ENCODE measurements around the gene OR2H1. TPM values are rescaled to one million over a fixed set of nuclear protein-coding genes. Genes with fewer than 3 reads are reported as not detected.

Gene OR2H1
- total RNA-seq, 1 experiment from 2014 or later, result not detected

- CTCF ChIA-PET, result no interaction called here
- BruUV-seq (replicated peaks), result no TSS peak
- no peaks in the 10 kb centered on the region for H3K9me3 Mint-ChIP-seq (ENCODE audit: unreplicated experiment)
Measured at GRCh38 chr6:29462022-29462421, 5.1 kb downstream of the OR2H1 start.

GRCh38 chr6:29465279-29465678 is 8.3 kb downstream of the OR2H1 start:
- Mint-ChIP-seq H3K27ac (ENCODE audit: unreplicated experiment) (no peak overlapping the region), H3K4me1 (ENCODE audit: low read depth, unreplicated experiment) (no peaks in the 10 kb centered on the region), H3K4me3 (ENCODE audit: unreplicated experiment) (no peak overlapping the region), H3K9me3 (ENCODE audit: unreplicated experiment) (no peaks in the 10 kb centered on the region), H3K36me3 (ENCODE audit: insufficient read depth, unreplicated experiment) (no peaks in the 10 kb centered on the region), H3K27me3 (ENCODE audit: insufficient read depth, unreplicated experiment) (peaks cover 6% of the 10 kb centered on the region)
- CTCF ChIA-PET, result no interaction called here
- no peaks in the 10 kb centered on the region for H3K4me1 ChIP-seq
- H3K4me3 ChIP-seq (ENCODE audit: low read depth, low read length), result no peak overlapping the region
- DNase-seq, result no peak
- no TSS peak for BruUV-seq (replicated peaks)
- intact Hi-C loops (cut with micrococcal nuclease; ENCODE audit: unreplicated experiment), result no loop called here
- no peaks in the 10 kb centered on the region for H3K36me3 ChIP-seq (ENCODE audit: control insufficient read depth, insufficient read depth, low read length)
- H3K9me3 ChIP-seq, result no peaks in the 10 kb centered on the region
- no peak for TF ChIP-seq CTCF (IDR thresholded peaks at IDR 0.05; ENCODE audit: insufficient read depth in 1 of 2, low read depth in 1 of 2, low read length in 1 of 2, severe bottlenecking in 1 of 2, unreplicated experiment in 1 of 2)
- POLR2A ChIA-PET, result no interaction called here
- no peaks in the 10 kb centered on the region for H3K27me3 ChIP-seq (replicated peaks; ENCODE audit: control insufficient read depth, insufficient read depth, low read length)

More at GRCh38 chr6:29462022-29462421, 5.1 kb downstream of the OR2H1 start:
- intact Hi-C loops (cut with micrococcal nuclease; ENCODE audit: unreplicated experiment), result no loop called here
- Mint-ChIP-seq H3K4me3 (ENCODE audit: unreplicated experiment) (no peak overlapping the region), H3K36me3 (ENCODE audit: insufficient read depth, unreplicated experiment) (no peaks in the 10 kb centered on the region), H3K27me3 (ENCODE audit: insufficient read depth, unreplicated experiment) (peaks cover 11% of the 10 kb centered on the region), H3K27ac (ENCODE audit: unreplicated experiment) (no peak overlapping the region), H3K4me1 (ENCODE audit: low read depth, unreplicated experiment) (no peaks in the 10 kb centered on the region)
- POLR2A ChIA-PET, result no interaction called here
- Histone ChIP-seq H3K9me3 (no peaks in the 10 kb centered on the region), H3K4me3 (ENCODE audit: low read depth, low read length) (no peak overlapping the region), H3K4me1 (no peaks in the 10 kb centered on the region), H3K36me3 (ENCODE audit: control insufficient read depth, insufficient read depth, low read length) (no peaks in the 10 kb centered on the region), H3K27me3 (replicated peaks; ENCODE audit: control insufficient read depth, insufficient read depth, low read length) (no peaks in the 10 kb centered on the region)
- no peak for TF ChIP-seq CTCF (IDR thresholded peaks at IDR 0.05; ENCODE audit: insufficient read depth in 1 of 2, low read depth in 1 of 2, low read length in 1 of 2, severe bottlenecking in 1 of 2, unreplicated experiment in 1 of 2)
- DNase-seq, result no peak

- H3K4me1 Mint-ChIP-seq (ENCODE audit: low read depth, unreplicated experiment), result no peaks in the 10 kb centered on the region
- peaks cover 6% of the 10 kb centered on the region for H3K27me3 Mint-ChIP-seq (ENCODE audit: insufficient read depth, unreplicated experiment)
- POLR2A ChIA-PET, result no interaction called here
Measured at GRCh38 chr6:29465801-29466200, 8.8 kb downstream of the OR2H1 start.

More at GRCh38 chr6:29465801-29466200, 8.8 kb downstream of the OR2H1 start:
- Histone ChIP-seq H3K9me3 (no peaks in the 10 kb centered on the region), H3K36me3 (ENCODE audit: control insufficient read depth, insufficient read depth, low read length) (no peaks in the 10 kb centered on the region), H3K4me3 (ENCODE audit: low read depth, low read length) (no peak overlapping the region), H3K27me3 (replicated peaks; ENCODE audit: control insufficient read depth, insufficient read depth, low read length) (no peaks in the 10 kb centered on the region), H3K4me1 (no peaks in the 10 kb centered on the region)
- Mint-ChIP-seq H3K4me3 (ENCODE audit: unreplicated experiment) (no peak overlapping the region), H3K27ac (ENCODE audit: unreplicated experiment) (no peak overlapping the region), H3K9me3 (ENCODE audit: unreplicated experiment) (no peaks in the 10 kb centered on the region), H3K36me3 (ENCODE audit: insufficient read depth, unreplicated experiment) (no peaks in the 10 kb centered on the region)
- intact Hi-C loops (cut with micrococcal nuclease; ENCODE audit: unreplicated experiment), result no loop called here
- BruUV-seq (replicated peaks), result no TSS peak
- CTCF ChIA-PET, result no interaction called here
- TF ChIP-seq CTCF (IDR thresholded peaks at IDR 0.05; ENCODE audit: insufficient read depth in 1 of 2, low read depth in 1 of 2, low read length in 1 of 2, severe bottlenecking in 1 of 2, unreplicated experiment in 1 of 2), result no peak
- no peak for DNase-seq

All from Caco-2 (cell line).